K562 (cell line): ENCODE results near the gene EFNA1. TPM values are rescaled to one million over a fixed set of nuclear protein-coding genes. Genes with fewer than 3 reads are reported as not detected.

Experiments
- BHLHE40 ChIP-seq: IDR thresholded peaks from 2 replicates; pipeline ENCODE4 v1.6.1; 2011; ENCODE audit warnings: low read length, improper control_type of control experiment
- CCNT2 ChIP-seq: IDR thresholded peaks from 2 replicates; pipeline ENCODE4 v1.6.1; 2011; ENCODE audit warnings: borderline replicate concordance, low read depth, mild to moderate bottlenecking, moderate library complexity, mixed read lengths, low read length; ENCODE audit not compliant: insufficient read length; ENCODE audit errors: extremely low read depth
- CHD1 ChIP-seq: fragments of 200-600 bp; sonication (generic); IDR thresholded peaks from one replicate; pipeline ENCODE4 v1.6.1; 2012; ENCODE audit warnings: mild to moderate bottlenecking, moderate library complexity, low read length, inconsistent platforms
- E4F1 ChIP-seq: fragments of 250-450 bp; sonication (Bioruptor Pico); IDR thresholded peaks from 2 replicates; pipeline ENCODE4 v1.5.0; 2021; ENCODE audit warnings: mild to moderate bottlenecking, borderline replicate concordance
- FOXK2 ChIP-seq, 2 experiments: fragments of 450-650 bp; IDR thresholded peaks in 1 of 2; conservative IDR thresholded peaks in 1 of 2; 2 replicates each; pipeline ENCODE4 v1.6.1; 2016; ENCODE audit warnings: low read depth in 2 of 2, mild to moderate bottlenecking in 1 of 2
- HNRNPL ChIP-seq: fragments of 200-400 bp; formaldehyde crosslinking; IDR thresholded peaks from 2 replicates; pipeline ENCODE4 v1.6.1; 2017; ENCODE audit warnings: low read depth, mild to moderate bottlenecking, low read length
- KDM1A ChIP-seq, 2 experiments: fragments of 450-650 bp; IDR thresholded peaks; 2 replicates each; pipeline ENCODE4 v1.6.1; 2016; ENCODE audit warnings: mild to moderate bottlenecking in 2 of 2
- RBM39 ChIP-seq: fragments of 200-400 bp; formaldehyde crosslinking; optimal IDR thresholded peaks from 2 replicates; pipeline ENCODE3; 2018; ENCODE audit warnings: low read depth, low read length
- XRCC3 ChIP-seq: fragments of 450-650 bp; IDR thresholded peaks from 2 replicates; pipeline ENCODE4 v1.6.1; 2017; ENCODE audit warnings: mild to moderate bottlenecking, moderate library complexity
- ZBTB40 ChIP-seq, 2 experiments: fragments of 450-650 bp in 1 of 2; sonication (generic) in 1 of 2; formaldehyde crosslinking in 1 of 2; IDR thresholded peaks; 2 replicates each; pipeline versions ENCODE4 v1.7.1 to v1.9.0; 2016 to 2022; ENCODE audit warnings: inconsistent platforms in 1 of 2, mild to moderate bottlenecking in 1 of 2, missing genetic modification reagents in 1 of 2
- ZKSCAN1 ChIP-seq: fragments of 150-350 bp; IDR thresholded peaks from 2 replicates; pipeline ENCODE4 v1.6.1; 2016; ENCODE audit warnings: low read depth, low read length
- ZNF282 ChIP-seq: sonication (generic); formaldehyde crosslinking; IDR thresholded peaks from 2 replicates; pipeline ENCODE4 v1.8.1; 2023; ENCODE audit warnings: missing genetic modification reagents
- ZNF512 ChIP-seq: IDR thresholded peaks from 2 replicates; pipeline ENCODE4 v1.6.1; 2016; ENCODE audit warnings: missing genetic modification characterization, missing compliant biosample characterization
- polyA plus RNA-seq, 8 experiments: library from polyadenylated mRNA; depleted of rRNA in 4 of 8; stranded (reverse) in 5 of 8; unstranded in 3 of 8; fragments of >200 nt; fragmentation: Nextera tagmentation in 2 of 8; fragmentation: Illumina TruSeq in 1 of 8; extraction: Ambion mirVana in 2 of 8; extraction: Trizol in 1 of 8; gene quantifications; 2 replicates each; pipeline versions ENCODE4 v1.2.1 to v1.2.3, GENCODE V29; 2011 to 2014; ENCODE audit warnings: inconsistent platforms in 1 of 8, missing spikeins in 1 of 8
- total RNA-seq, 7 experiments: library from RNA; depleted of rRNA in 6 of 7; stranded (reverse); fragments of >200 nt in 6 of 7; fragmentation: Illumina TruSeq in 2 of 7; extraction: Trizol in 2 of 7; gene quantifications; 2 replicates each; pipeline versions ENCODE4 v1.2.1 to v1.2.3, GENCODE V29; 2011 to 2021; ENCODE audit warnings: low replicate concordance in 1 of 7

EFNA1 gene
- total and polyA plus RNA-seq, 9 of the 15 experiments (the other 6 are each of a cell fraction or from before 2014, with no cell fraction given) = 2.1 to 9.3 (median 3.0) TPM

GRCh38 chr1:155080312-155081228 lies 47.1 kb upstream of the EFNA1 start (continued):
- TF ChIP-seq HNRNPL = no peak
- no peak for TF ChIP-seq E4F1
- no peak for TF ChIP-seq KDM1A (IDR thresholded peaks at IDR 0.05)
- TF ChIP-seq BHLHE40 = peak; percentile 97
- no peak for TF ChIP-seq ZBTB40 (IDR thresholded peaks at IDR 0.05)
- TF ChIP-seq ZBTB40 (CRISPR knock-in tag; IDR thresholded peaks at IDR 0.05) = no peak
- no peak for TF ChIP-seq RBM39
- TF ChIP-seq ZKSCAN1 = no peak
- no peak for TF ChIP-seq ZNF512 (tag)
- peak; percentile 40 for TF ChIP-seq CCNT2
- peak; percentile 58 for TF ChIP-seq CHD1
- no peak for TF ChIP-seq XRCC3
- no peak for TF ChIP-seq ZNF282
- peak in 1 of 2 experiments; percentile 53; a peak in 1 of 4 replicates for TF ChIP-seq FOXK2 (conservative IDR thresholded peaks at IDR 0.05 in 1 of 2, IDR thresholded peaks at IDR 0.05 in 1 of 2; ENCODE audit: low read depth in 2 of 2)
